NCI-H524 treated with DMSO at 0.1 percent for 48 hours (cell line): ENCODE data around the gene IQCC.
A peak's percentile ranks its signal among the peaks of the same experiment; 100 is the strongest.

ENCODE experiments used
- DNase-seq: peaks from one replicate; lab custom pipeline; 2025; lab: John Stamatoyannopoulos, UW

Gene IQCC

DNA sequence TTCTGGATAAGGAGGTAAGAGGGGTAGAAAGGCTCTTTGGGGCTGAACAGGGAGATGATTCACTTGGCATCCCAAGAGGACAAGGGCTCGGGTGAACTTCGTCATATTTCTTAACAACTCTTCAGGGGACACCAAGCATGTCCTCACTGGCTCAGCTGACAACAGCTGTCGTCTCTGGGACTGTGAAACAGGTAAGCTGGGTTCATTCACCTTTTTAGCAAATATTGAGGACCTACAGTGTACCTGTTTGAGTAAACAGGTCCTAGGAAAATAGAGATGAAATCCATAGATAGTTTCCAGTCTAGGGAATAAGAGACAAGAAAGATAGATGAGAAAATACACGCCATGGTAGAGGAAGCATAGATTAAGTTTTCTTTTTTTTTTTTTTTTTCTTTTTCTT, 18.8 kb downstream of the IQCC start:
- DNase-seq = no peak

- no peak for DNase-seq
Observed at GRCh38 chr1:32228771-32229170, 23.3 kb downstream of the IQCC start.

GRCh38 chr1:32231843-32232432, 26.5 kb downstream of the IQCC start:
- no peak for DNase-seq

DNA sequence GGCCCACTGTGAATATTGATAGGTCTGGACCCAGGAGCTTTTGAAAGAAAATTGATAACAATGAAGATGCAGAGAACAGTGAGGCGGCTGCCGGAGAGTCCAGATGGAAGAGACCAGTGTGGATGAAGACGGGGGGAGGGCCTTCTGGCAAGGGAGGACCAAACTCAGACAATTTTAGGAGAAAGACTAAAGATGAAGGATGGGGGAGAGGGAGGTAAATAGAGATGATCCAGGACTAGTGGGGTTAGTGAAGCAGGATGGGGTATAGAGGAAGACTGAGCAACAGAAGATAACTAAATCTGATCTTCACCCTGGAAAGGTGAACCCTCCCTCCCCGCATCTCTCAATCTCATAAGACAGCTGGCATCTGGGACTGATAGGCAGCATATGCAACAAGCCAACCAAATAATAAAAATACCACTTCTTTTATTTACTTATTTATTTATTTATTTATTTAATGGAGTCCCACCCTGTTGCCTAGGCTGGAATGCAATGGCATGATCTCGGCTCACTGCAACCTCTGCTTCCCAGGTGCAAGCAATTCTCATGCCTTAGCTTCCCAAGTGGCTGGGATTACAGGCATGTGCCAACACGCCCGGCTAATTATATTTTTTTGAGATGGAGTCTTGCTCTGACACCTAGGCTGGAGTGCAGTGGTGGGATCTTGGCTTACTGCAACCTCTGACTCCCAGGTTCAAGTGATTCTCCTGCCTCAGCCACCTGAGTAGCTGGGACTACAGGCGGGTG, 27.3 kb downstream of the IQCC start:
- DNase-seq = no peak

DNA sequence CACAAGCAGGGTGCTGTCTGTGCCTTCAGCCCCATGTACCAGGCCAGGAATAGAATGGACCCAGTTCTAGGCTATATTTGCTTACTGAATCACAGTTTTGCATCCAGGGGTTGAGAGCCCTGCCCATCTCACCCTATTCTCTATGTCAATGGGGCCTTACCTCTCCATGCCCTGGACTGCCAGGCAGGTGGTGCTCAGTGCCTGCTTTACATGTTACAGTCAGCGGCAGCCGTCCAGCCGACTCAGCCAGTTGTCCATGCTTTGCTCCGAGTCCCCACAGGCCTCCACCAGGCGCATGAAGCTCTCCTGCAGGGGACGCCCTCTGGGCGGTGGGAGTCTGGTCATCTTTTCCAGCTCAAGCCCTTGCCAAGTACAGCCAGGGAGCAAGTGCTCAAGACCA, 29.3 kb downstream of the IQCC start:
- no peak for DNase-seq

GRCh38 chr1:32239337-32239736, 33.9 kb downstream of the IQCC start:
- DNase-seq = no peak

- DNase-seq = no peak
Observed at GRCh38 chr1:32239790-32240139, 34.3 kb downstream of the IQCC start.

DNA sequence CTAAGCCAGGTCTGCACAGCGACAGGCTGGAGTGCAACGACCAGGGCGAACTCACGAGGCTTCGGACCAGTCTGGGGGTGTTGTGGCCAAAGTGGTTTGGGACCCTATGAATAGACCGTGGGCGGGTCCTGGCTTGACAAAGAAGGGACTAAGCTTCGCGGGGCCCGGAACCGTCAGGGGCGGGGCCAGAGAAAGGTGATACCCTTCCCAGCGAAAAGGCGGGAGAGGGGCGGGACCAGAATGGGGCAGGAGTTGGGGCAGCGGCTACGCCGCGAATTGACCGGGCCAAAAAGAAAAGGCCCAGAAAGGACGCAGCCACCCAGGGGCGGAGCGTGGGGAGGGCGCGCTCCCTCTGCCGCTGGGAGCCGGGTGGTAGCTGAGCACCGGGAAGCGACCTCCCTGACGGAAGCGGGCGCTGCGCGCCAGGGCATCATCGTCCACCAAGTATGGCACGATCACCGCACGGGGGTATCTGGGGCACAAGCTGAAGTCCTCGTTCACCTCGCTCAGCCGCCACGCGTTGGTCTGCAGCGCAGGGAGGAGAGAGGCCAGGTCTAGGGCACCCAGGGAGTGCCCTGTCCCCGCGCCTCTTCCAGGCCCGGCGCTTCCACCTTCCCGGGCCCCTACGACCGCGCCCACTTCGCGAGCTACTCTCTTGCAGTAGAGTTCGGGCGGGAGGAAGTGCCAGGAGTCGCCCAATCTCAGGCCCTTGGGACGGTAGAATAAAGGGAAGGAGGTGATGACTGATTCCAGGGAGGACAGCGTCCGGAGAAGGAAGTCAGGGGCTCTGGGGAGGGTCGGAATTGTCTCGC, 34.9 kb downstream of the IQCC start:
- DNase-seq = no peak

- peak; percentile 57 for DNase-seq
Observed at GRCh38 chr1:32241001-32241763, 35.7 kb downstream of the IQCC start.

DNA sequence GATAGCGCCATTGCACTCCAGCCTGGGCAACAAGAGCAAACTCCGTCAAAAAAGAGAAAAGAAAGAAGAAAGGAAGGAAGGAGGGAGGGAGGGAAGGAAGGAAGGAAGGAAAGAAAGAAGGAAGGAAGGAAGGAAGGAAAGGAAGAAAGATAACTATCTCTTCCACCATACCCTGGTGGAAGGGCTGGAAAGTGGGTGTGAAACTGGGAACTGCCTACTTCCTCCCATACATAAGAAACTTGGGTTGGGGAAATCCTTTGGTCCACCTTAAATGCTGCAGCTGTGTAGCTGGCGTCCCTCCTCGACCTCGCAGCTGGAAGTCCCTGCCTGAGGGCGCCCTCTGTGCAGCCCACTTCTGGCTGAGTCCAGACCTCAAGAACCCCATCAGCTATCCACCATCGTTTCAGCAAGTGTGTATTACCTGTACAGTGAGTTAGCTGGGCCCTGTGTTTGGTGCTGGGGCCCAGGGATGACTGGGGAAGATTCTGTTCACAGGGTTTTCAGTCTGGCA, 36.9 kb downstream of the IQCC start:
- no peak for DNase-seq

- no peak for DNase-seq
Observed at GRCh38 chr1:32246888-32247273, 41.4 kb downstream of the IQCC start, which contains the start of gene FAM167B. Gene FAM167B, plus strand, starts transcription at chr1:32247222. Its CDS starts 200 bp downstream, at chr1:32247422.

- no peak for DNase-seq
Observed at GRCh38 chr1:32247452-32247851, 42.0 kb downstream of the IQCC start.

- DNase-seq = peak; percentile 8
Observed at GRCh38 chr1:32247983-32248889, 42.8 kb downstream of the IQCC start.

DNA sequence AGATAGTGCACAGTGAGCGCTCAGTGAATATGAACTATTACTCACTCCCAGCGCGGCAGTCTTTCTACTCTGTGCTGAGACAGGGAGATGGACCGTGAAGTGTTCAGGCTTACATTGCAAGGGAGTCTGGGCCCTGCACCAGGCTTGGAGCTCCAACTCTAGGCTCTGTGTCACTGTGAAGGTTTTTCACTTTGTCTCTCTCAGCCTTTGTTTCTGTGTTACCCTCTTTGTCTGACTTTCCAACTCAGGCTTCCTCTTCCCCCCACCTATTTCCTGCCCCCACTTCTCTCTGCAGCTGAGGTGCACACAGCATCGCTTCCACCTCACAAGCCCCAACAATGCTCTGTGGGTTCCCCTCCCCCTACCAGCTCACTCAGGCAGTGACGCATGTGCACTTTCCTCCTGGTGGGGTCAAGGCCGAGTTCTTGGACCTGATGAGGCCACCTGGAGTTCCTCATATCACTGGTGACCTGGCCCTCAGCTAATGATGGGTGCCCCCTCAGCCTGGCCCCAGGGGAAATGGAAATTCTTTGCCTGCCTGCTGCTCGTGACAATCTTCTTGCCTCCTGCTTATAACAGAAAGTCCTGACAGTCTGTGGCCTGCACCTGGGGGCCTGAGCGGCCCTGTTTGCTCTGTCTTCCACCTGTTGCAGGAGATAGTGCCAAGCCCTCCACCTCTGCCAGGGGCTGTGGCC, 44.5 kb downstream of the IQCC start:
- no peak for DNase-seq

DNA sequence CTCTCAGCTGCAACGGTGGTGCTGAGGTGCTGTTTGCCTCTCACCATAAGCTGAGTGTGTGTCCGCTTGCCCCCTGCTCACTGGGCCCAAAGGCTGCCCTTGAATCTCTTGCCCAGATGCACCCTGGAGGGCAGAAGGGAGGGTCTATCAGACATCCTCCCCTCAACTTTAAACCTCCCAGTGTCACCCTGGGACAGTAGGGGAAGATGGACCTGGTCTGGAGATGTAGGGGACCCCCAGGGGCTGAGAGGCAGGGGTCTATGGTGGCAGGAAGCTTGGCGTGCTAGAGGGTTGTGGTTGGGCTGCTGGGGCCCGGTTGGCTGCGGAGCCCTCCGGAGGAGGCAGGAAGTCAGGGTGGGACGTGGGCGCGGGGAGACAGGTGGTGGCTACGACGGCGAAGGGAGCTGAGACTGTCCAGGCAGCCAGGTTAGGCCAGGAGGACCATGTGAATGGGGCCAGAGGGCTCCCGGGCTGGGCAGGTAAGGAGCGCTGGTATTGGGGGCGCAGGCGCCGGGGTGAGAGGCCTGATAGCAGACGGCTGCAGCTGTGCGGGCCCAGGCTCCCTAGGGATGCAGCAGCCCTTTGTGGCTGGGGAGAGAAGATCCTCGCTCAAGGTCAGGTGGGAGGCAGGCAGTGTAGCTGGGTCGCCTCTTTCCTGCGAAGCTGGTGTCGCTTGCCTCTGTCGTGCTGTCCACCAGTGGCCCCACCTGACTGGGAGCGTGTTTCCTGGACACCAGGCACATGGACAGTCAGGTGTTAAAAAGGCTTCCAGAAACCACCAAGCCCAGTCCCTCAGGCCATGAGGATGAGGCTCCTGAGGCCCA, 45.6 kb downstream of the IQCC start, which contains the start of gene LCK:
LCK (plus strand) TSS at position 373 of the 824 bp plus-strand sequence. CDS start 23,065 bp downstream, outside the sequence.
- no peak for DNase-seq

- no peak for DNase-seq
Observed at GRCh38 chr1:32255072-32256071, 49.9 kb downstream of the IQCC start.

DNA sequence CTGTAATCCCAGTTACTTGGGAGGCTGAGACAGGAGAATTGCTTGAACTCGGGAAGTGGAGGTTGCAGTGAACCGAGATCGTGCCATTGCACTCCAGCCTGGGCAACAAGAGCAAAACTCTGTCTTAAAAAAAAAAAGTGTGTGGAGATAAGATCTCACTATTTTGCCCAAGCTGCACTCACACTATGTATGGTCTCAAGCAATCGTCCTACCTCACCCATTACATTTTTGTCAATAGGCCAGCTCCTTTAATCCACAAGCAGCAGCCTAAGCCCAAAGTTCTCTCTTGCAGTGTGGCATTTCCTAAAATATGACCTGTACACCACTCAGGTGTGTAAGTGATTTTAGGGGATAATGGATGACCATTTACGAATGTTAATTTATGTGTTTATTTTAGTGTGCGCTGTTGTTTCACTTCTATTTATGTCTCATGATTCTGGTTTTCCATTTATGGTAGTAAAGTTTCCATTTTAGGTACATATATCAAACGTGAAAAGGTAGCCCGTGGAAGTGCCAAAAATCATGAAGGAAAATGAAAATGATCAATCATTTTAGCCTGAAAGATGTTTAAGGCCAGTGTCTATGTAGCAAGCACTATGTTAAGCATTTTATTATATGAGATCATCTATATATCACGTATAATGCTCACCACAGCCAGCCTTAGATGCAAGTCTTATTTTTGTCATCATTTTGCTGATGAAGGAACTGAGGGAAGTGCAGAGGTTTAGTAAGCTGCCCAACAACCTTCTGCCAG, 51.2 kb downstream of the IQCC start:
- no peak for DNase-seq

DNA sequence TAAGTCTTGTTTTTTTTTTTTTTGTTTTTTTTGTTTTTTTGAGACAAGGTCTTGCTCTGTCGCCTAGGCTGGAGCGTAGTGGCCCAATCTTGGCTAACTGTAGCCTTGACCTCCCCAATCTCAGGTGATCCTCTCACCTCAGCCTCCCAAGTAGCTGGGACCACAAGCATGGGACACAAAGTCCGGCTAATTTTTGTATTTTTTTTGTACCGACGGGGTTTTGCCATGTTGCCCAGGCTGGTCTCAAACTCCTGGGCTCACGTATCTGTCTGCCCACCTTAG, 51.7 kb downstream of the IQCC start:
- DNase-seq = no peak
